ENCODE measurements around the gene TMPRSS6.

GRCh38 chr22:37112084-37112728 lies 2.7 kb upstream of the TMPRSS6 start:
- TF ChIP-seq, protein P1, sequence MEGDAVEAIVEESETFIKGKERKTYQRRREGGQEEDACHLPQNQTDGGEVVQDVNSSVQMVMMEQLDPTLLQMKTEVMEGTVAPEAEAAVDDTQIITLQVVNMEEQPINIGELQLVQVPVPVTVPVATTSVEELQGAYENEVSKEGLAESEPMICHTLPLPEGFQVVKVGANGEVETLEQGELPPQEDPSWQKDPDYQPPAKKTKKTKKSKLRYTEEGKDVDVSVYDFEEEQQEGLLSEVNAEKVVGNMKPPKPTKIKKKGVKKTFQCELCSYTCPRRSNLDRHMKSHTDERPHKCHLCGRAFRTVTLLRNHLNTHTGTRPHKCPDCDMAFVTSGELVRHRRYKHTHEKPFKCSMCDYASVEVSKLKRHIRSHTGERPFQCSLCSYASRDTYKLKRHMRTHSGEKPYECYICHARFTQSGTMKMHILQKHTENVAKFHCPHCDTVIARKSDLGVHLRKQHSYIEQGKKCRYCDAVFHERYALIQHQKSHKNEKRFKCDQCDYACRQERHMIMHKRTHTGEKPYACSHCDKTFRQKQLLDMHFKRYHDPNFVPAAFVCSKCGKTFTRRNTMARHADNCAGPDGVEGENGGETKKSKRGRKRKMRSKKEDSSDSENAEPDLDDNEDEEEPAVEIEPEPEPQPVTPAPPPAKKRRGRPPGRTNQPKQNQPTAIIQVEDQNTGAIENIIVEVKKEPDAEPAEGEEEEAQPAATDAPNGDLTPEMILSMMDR (IDR thresholded peaks at IDR 0.05), result no peak
- TF ChIP-seq POLR2A (IDR thresholded peaks at IDR 0.05), result no peak
